Measurements from ENCODE around the gene COX7A2.

The COX7A2 gene

DNA sequence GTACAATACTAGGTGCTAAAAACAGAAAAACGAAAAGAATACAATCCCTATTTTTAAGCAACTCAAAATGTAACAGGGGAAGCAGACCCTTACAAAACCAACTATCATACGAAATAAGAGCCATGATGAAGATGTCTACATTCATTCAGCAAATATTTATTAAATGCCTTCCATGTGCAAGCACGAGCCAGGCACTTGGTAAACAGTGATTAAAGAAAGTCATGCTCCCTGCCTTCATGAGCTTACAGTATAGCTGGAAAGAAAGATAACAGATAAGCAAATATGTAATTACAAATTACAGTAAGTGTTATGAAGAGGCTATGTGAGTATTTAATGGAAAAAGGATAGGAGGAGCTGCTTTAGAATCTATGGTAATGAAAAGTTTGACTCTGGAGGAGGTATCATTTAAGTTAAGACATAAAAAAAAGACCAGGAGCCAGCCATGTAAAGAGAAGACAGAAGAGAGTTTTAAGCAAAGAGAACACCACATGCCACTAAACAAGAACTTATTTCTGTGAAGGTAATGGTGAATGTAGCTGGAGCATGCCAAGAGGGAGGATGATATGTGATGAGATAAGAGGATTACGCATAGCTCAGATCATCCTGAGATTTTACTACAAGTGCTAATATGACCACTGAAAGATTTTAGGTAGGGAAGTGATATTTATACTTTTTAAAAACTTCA is 19.3 kb upstream of the COX7A2 start:
- no peak overlapping the region for H3K27ac ChIP-seq (ENCODE audit: low read length)
- H3K4me1 ChIP-seq (ENCODE audit: low read length), result peaks cover 13% of the 10 kb centered on the region
- TF ChIP-seq EZH2phosphoT487 (IDR thresholded peaks at IDR 0.05; ENCODE audit: low read length) (no peak), EZH2 (optimal IDR thresholded peaks at IDR 0.05; ENCODE audit: low read depth, low read length) (no peak)
- TF ChIP-seq, protein P1, sequence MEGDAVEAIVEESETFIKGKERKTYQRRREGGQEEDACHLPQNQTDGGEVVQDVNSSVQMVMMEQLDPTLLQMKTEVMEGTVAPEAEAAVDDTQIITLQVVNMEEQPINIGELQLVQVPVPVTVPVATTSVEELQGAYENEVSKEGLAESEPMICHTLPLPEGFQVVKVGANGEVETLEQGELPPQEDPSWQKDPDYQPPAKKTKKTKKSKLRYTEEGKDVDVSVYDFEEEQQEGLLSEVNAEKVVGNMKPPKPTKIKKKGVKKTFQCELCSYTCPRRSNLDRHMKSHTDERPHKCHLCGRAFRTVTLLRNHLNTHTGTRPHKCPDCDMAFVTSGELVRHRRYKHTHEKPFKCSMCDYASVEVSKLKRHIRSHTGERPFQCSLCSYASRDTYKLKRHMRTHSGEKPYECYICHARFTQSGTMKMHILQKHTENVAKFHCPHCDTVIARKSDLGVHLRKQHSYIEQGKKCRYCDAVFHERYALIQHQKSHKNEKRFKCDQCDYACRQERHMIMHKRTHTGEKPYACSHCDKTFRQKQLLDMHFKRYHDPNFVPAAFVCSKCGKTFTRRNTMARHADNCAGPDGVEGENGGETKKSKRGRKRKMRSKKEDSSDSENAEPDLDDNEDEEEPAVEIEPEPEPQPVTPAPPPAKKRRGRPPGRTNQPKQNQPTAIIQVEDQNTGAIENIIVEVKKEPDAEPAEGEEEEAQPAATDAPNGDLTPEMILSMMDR (IDR thresholded peaks at IDR 0.05; ENCODE audit: low read length), result no peak
- no peaks in the 10 kb centered on the region for H3K9me2 ChIP-seq (replicated peaks; ENCODE audit: insufficient read depth, low read length)
- H3K9me3 ChIP-seq (replicated peaks; ENCODE audit: insufficient read depth, low read length), result no peaks in the 10 kb centered on the region
- H2AFZ ChIP-seq (ENCODE audit: low read length), result no peak overlapping the region
- no peak for DNase-seq
- H3K9ac ChIP-seq (ENCODE audit: low read length), result no peak overlapping the region
- no peaks in the 10 kb centered on the region for H3F3A ChIP-seq (ENCODE audit: insufficient read depth, low read length)
- H4K20me1 ChIP-seq (ENCODE audit: insufficient read depth, low read length), result 0 out of 2 replicates have a peak, but pooled peaks cover 4% of the 10 kb centered on the region
- H3K4me3 ChIP-seq (ENCODE audit: low read length), result no peak overlapping the region
- H3K27me3 ChIP-seq (replicated peaks; ENCODE audit: insufficient read depth, low read length), result no peaks in the 10 kb centered on the region
- no peak overlapping the region; the same call in 1 of the 2 replicates for H3K4me2 ChIP-seq (ENCODE audit: low read depth, low read length)
- no peaks in the 10 kb centered on the region; the same call in 1 of the 2 replicates for H3K36me3 ChIP-seq (replicated peaks; ENCODE audit: insufficient read depth, low read length)
- peaks cover 67% of the 10 kb centered on the region for H3K79me2 ChIP-seq (ENCODE audit: low read length)

DNA sequence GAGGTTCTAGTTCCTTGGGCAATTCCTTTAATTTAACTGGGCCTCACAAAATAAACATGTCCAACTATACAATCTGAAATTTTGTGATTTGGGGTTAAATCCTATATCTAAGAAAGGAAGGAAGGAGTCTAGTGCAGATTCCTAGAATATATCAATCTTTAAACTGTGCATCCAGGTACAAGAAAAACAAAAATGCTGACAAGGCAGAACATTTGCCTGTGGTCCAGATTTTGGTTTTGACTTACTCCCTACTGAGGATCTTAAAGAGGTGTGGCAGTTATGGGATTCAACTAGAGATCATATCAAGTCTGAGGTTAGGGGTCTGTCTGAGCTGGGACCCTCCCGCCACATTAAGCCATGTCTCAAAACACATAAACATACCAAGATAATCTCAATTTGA is 17.7 kb upstream of the COX7A2 start:
- peaks cover 51% of the 10 kb centered on the region for H3K79me2 ChIP-seq (ENCODE audit: low read length)
- no peaks in the 10 kb centered on the region for H3F3A ChIP-seq (ENCODE audit: insufficient read depth, low read length)
- no peaks in the 10 kb centered on the region for H3K27me3 ChIP-seq (replicated peaks; ENCODE audit: insufficient read depth, low read length)
- H3K9ac ChIP-seq (ENCODE audit: low read length), result no peak overlapping the region
- no peak overlapping the region for H3K4me2 ChIP-seq (ENCODE audit: low read depth, low read length)
- no peak overlapping the region for H2AFZ ChIP-seq (ENCODE audit: low read length)
- 0 out of 2 replicates have a peak, but pooled peaks cover under 1% of the 10 kb centered on the region for H4K20me1 ChIP-seq (ENCODE audit: insufficient read depth, low read length)
- DNase-seq, result no peak
- no peak overlapping the region for H3K4me3 ChIP-seq (ENCODE audit: low read length)
- H3K9me2 ChIP-seq (replicated peaks; ENCODE audit: insufficient read depth, low read length), result no peaks in the 10 kb centered on the region
- TF ChIP-seq, protein P1 (IDR thresholded peaks at IDR 0.05; ENCODE audit: low read length), result no peak
- TF ChIP-seq EZH2 (optimal IDR thresholded peaks at IDR 0.05; ENCODE audit: low read depth, low read length) (no peak), EZH2phosphoT487 (IDR thresholded peaks at IDR 0.05; ENCODE audit: low read length) (no peak)
- no peaks in the 10 kb centered on the region; the same call in 1 of the 2 replicates for H3K36me3 ChIP-seq (replicated peaks; ENCODE audit: insufficient read depth, low read length)
- no peaks in the 10 kb centered on the region for H3K9me3 ChIP-seq (replicated peaks; ENCODE audit: insufficient read depth, low read length)
- no peak overlapping the region for H3K27ac ChIP-seq (ENCODE audit: low read length)
- peaks cover 13% of the 10 kb centered on the region for H3K4me1 ChIP-seq (ENCODE audit: low read length)

DNA sequence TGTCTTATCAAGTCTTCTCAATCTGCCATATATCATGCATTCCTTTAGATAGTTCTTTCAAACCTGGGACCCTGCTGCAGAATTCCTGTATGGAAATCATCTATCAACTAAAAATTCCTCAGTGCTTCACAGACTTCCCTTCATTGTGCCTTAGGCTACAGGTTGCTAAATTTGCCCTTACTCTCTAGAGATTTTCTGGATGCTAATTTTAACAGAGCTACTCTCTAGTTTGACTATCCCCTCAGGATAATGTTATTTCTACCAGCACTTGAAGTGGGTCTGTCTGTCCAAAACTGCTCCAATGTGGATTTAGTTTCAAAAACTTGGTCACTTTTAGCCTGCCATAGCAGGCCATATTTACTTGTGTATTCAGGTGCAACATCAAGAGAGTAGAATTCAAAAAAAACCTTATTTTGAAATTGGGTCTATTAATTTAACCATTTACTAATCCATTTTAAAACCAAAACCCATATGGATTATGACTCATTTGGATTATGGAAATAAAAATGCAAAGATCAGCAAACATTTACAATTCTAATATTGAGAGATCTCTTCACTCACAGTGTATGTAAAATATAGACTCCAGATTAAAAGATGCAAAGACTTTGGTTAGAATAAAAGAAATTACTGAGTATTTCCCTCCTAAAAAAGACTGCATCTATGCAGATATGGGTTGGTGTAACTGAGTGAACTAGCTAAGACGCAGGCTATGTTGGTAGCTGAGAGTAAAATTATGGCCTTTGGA is 13.9 kb upstream of the COX7A2 start:
- Histone ChIP-seq H3K36me3 (replicated peaks; ENCODE audit: insufficient read depth, low read length) (no peaks in the 10 kb centered on the region; the same call in 1 of the 2 replicates), H3K9me3 (replicated peaks; ENCODE audit: insufficient read depth, low read length) (no peaks in the 10 kb centered on the region), H3K79me2 (ENCODE audit: low read length) (peaks cover 17% of the 10 kb centered on the region; the same call in 1 of the 2 replicates)

More for the DNA sequence above, 13.9 kb upstream of the COX7A2 start:
- Histone ChIP-seq H3K9me2 (replicated peaks; ENCODE audit: insufficient read depth, low read length) (no peaks in the 10 kb centered on the region), H2AFZ (ENCODE audit: low read length) (no peak overlapping the region), H4K20me1 (ENCODE audit: insufficient read depth, low read length) (no peaks in the 10 kb centered on the region), H3K9ac (ENCODE audit: low read length) (no peak overlapping the region), H3K27me3 (replicated peaks; ENCODE audit: insufficient read depth, low read length) (no peaks in the 10 kb centered on the region), H3K4me1 (ENCODE audit: low read length) (no peaks in the 10 kb centered on the region), H3K4me3 (ENCODE audit: low read length) (no peak overlapping the region), H3K4me2 (ENCODE audit: low read depth, low read length) (no peak overlapping the region), H3K27ac (ENCODE audit: low read length) (no peak overlapping the region), H3F3A (ENCODE audit: insufficient read depth, low read length) (no peaks in the 10 kb centered on the region)
- DNase-seq, result no peak
- TF ChIP-seq EZH2phosphoT487 (IDR thresholded peaks at IDR 0.05; ENCODE audit: low read length), result no peak
- TF ChIP-seq, protein P1 (IDR thresholded peaks at IDR 0.05; ENCODE audit: low read length), result no peak
- no peak for TF ChIP-seq EZH2 (optimal IDR thresholded peaks at IDR 0.05; ENCODE audit: low read depth, low read length)
